ENCODE measurements around the gene THSD4. TPM values are rescaled to one million over a fixed set of nuclear protein-coding genes. Genes with fewer than 3 reads are reported as not detected.
"Not testable (repeated sequence)": the region's sequence is repeated elsewhere in the genome, so short reads cannot be mapped to it uniquely, and the experiment has no call there.

THSD4 gene
- total RNA-seq, 1 donor from 2014 or later = 5.1 TPM

DNA sequence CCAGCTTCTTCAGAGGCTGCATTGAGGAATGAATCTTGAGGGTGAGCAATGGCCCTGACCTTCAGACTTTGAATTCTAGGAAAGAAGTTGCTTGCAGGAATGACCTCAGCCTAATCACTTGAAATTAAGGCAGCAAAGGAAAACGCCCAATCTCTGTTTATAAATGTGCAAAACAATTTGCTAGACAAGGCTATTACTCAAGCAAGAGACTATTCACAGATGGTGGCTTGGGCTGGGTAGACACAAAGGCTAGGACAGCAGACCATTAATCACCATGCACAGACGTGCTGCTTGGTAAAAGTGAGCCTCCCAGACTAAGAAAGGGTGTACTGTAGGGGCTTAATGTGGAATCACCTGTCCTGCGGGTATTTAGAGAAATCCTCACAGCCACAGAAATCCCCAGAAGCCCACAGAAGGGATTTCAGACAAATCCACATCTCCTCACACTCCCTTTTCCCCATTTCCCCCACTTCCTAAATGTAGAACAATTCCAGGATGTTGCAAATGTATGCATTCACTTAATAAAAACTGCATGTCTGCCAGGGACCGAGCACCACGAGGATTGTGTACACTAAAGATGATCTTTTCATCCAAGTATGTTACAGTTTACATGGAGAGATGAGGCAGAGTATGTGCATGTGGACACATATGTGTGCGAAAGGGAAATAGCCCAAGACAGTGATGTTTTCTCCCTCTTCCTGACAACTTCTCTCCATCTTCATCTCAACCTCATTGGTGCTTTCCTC is 259.5 kb downstream of the THSD4 start:
- no peak for DNase-seq (ENCODE audit: low spot score)

- DNase-seq (ENCODE audit: low spot score) = no peak
Observed at GRCh38 chr15:71375934-71376333, 260.7 kb downstream of the THSD4 start.

DNA sequence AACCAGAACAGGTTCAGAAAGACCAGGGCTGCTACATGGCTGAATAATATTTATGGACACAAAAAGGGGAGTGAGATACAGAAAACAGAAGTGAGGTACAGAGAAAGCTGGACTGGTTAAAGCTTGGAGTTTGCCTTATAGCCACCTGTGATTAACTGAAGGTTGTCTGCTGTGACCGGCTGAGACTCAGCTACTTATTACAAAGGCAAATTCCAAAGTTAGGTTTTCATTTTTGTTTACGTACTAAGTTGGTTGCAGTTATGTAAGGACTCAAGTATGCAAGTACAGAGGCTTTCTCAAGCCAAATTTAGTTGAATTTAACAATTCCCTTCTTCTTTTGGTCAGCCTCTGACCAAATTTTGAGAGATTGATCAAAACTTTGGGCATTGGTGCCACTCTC is 264.6 kb downstream of the THSD4 start:
- DNase-seq (ENCODE audit: low spot score) = no peak

- no peak for DNase-seq (ENCODE audit: low spot score)
Observed at GRCh38 chr15:71380345-71380744, 265.1 kb downstream of the THSD4 start.

- no peak for DNase-seq (ENCODE audit: low spot score)
Observed at GRCh38 chr15:71384501-71384900, 269.2 kb downstream of the THSD4 start.

DNA sequence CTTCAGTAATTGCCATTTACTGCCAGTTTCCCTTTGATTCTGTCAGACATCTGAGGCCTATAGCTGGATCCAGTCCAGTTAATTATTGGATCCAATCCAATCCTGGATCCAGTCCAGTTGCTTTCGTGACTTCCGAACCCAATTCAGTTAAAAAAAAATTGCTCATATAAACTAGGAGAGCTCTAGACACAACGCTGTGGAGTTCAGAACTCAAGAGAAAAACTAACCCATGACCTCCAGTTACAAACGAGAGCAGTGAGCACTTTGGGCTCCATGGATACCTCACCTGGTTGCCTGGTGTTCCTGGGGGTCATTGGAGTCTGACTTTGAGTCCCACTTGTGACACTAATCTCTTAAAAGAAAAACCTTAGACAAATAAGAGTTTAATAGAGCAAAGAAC is 269.8 kb downstream of the THSD4 start:
- DNase-seq (ENCODE audit: low spot score) = no peak

- DNase-seq (ENCODE audit: low spot score) = no peak
Observed at GRCh38 chr15:71385457-71385856, 270.2 kb downstream of the THSD4 start.

- no peak for DNase-seq (ENCODE audit: low spot score)
Observed at GRCh38 chr15:71386005-71386404, 270.7 kb downstream of the THSD4 start.

- no peak for DNase-seq (ENCODE audit: low spot score)
Observed at GRCh38 chr15:71386448-71387236, 271.4 kb downstream of the THSD4 start.

- no peak for DNase-seq (ENCODE audit: low spot score)
Observed at GRCh38 chr15:71387810-71388209, 272.5 kb downstream of the THSD4 start.

DNA sequence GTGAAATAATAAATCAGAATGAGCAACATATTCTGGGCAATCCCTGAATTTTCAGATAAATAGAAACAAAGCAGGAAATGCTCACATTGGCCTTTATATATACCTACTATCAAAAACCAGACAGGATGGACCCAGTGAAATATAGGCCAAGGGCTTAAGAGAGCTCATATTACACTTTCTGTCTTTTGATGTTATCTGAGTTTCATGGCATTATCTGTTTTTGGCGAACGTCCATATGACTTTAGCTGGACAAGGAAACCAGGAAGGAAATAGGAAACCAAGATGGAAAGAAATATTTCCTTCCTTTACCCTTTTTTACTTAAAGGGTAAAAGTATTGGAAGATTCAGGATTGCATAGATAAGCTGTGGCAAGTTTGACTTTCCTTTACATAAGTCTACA is 274.8 kb downstream of the THSD4 start:
- DNase-seq (ENCODE audit: low spot score) = no peak

DNA sequence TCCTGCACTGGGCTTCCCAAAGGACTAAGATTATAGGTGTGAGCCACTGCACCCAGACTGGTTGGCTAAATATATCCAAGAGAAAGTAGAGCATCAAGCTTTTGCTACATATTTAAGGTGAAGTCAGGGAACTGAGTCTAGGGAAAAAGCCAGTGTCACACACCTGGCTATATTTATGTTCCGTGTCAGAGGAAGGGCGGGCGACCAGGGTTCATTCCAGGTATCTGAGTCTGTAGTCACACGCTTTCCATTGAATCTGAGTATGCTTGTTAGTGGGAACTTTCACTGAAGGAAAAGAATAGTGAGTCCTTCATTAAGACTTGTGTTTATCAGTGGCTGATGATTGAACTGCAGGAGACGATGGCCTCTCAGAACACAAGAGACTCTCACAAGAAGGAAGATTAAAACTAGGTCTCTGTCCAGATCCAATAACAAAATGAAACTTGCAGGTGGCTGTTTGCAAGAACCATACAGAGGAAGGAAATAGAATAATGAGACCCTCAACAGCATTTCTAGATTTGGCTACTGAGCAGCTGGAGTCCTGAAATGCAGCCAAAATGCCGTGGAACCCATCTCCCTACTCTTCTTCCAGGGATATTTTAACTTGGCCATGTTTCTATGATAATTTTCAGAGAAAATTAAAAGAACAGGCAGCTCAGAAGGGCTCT is 276.3 kb downstream of the THSD4 start:
- no peak for DNase-seq (ENCODE audit: low spot score)

GRCh38 chr15:71392861-71393283 is 277.6 kb downstream of the THSD4 start:
- DNase-seq (ENCODE audit: low spot score) = no peak

- no peak for DNase-seq (ENCODE audit: low spot score)
Observed at GRCh38 chr15:71393383-71393782, 278.1 kb downstream of the THSD4 start.

GRCh38 chr15:71396536-71397125 is 281.4 kb downstream of the THSD4 start:
- DNase-seq (ENCODE audit: low spot score) = no peak

- DNase-seq (ENCODE audit: low spot score) = no peak
Observed at GRCh38 chr15:71397377-71397776, 282.1 kb downstream of the THSD4 start.

- no peak for DNase-seq (ENCODE audit: low spot score)
Observed at GRCh38 chr15:71400294-71400693, 285.0 kb downstream of the THSD4 start.

GRCh38 chr15:71401728-71402127 is 286.5 kb downstream of the THSD4 start:
- DNase-seq (ENCODE audit: low spot score) = not testable (repeated sequence)

DNA sequence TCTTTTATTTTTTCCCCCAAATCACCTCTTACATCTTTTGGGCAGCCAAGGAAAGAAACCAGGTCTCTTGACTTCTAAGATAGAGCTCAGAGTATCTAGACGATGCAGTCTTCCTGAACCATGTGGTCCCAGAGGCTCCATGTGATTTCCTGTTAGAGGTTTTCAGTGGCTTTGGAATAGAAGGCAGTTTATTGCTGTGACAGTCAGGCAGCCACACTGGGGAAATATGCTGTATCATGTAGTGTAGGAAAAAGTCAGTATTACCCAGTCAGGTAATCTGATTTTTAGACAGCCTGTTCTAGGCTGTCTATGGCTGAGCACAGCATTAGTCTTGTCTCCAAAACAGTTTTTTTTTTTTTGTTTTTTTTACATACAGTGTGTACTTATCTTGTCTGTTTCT is 294.3 kb downstream of the THSD4 start:
- no peak for DNase-seq (ENCODE audit: low spot score)

- no peak for DNase-seq (ENCODE audit: low spot score)
Observed at GRCh38 chr15:71410347-71410746, 295.1 kb downstream of the THSD4 start.

Measured in mesenteric fat pad (tissue), 1 donor.